Measurements from ENCODE around the gene FAM78A. TPM values are rescaled to one million over a fixed set of nuclear protein-coding genes. Genes with fewer than 3 reads are reported as not detected.

FAM78A gene
- polyA plus RNA-seq, 4 donors = 2.6 to 3.5 (median 3.1) TPM

- no peak for DNase-seq (ENCODE audit: low read depth in 4 of 4, low spot score in 2 of 4)
These were observed 36.0 kb downstream of the FAM78A start for GRCh38 chr9:131240047-131240921.

GRCh38 chr9:131239161-131239975 lies 36.9 kb downstream of the FAM78A start:
- no peak for DNase-seq (ENCODE audit: low read depth in 4 of 4, low spot score in 2 of 4)

- no peak for DNase-seq (ENCODE audit: low read depth in 4 of 4, low spot score in 2 of 4)
These were observed 37.8 kb downstream of the FAM78A start for GRCh38 chr9:131238402-131239021.

GRCh38 chr9:131237931-131238401 lies 38.3 kb downstream of the FAM78A start:
- DNase-seq (ENCODE audit: low read depth in 4 of 4, low spot score in 2 of 4) = no peak

- no peak for DNase-seq (ENCODE audit: low read depth in 4 of 4, low spot score in 2 of 4)
These were observed 39.0 kb downstream of the FAM78A start for GRCh38 chr9:131237291-131237690.

- DNase-seq (ENCODE audit: low read depth in 4 of 4, low spot score in 2 of 4) = no peak
These were observed 39.5 kb downstream of the FAM78A start for GRCh38 chr9:131236761-131237160.

- no peak for DNase-seq (ENCODE audit: low read depth in 4 of 4, low spot score in 2 of 4)
These were observed 40.1 kb downstream of the FAM78A start for GRCh38 chr9:131236161-131236560.

- no peak for DNase-seq (ENCODE audit: low read depth in 4 of 4, low spot score in 2 of 4)
These were observed 40.8 kb downstream of the FAM78A start for GRCh38 chr9:131235480-131235851.

GRCh38 chr9:131234799-131235479 lies 41.4 kb downstream of the FAM78A start:
- no peak for DNase-seq (ENCODE audit: low read depth in 4 of 4, low spot score in 2 of 4)

GRCh38 chr9:131233995-131234394 lies 42.3 kb downstream of the FAM78A start:
- no peak for DNase-seq (ENCODE audit: low read depth in 4 of 4, low spot score in 2 of 4)

GRCh38 chr9:131233556-131233955 lies 42.8 kb downstream of the FAM78A start:
- no peak for DNase-seq (ENCODE audit: low read depth in 4 of 4, low spot score in 2 of 4)

GRCh38 chr9:131228988-131229387 lies 47.3 kb downstream of the FAM78A start:
- no peak for DNase-seq (ENCODE audit: low read depth in 4 of 4, low spot score in 2 of 4)

GRCh38 chr9:131227959-131228460 lies 48.3 kb downstream of the FAM78A start:
- no peak for DNase-seq (ENCODE audit: low read depth in 4 of 4, low spot score in 2 of 4)

- no peak for DNase-seq (ENCODE audit: low read depth in 4 of 4, low spot score in 2 of 4)
These were observed 49.0 kb downstream of the FAM78A start for GRCh38 chr9:131227112-131227958.

GRCh38 chr9:131226226-131226625 lies 50.1 kb downstream of the FAM78A start:
- DNase-seq (ENCODE audit: low read depth in 4 of 4, low spot score in 2 of 4) = no peak

GRCh38 chr9:131222460-131222859 lies 53.9 kb downstream of the FAM78A start:
- DNase-seq (ENCODE audit: low read depth in 4 of 4, low spot score in 2 of 4) = no peak

- no peak for DNase-seq (ENCODE audit: low read depth in 4 of 4, low spot score in 2 of 4)
These were observed 55.8 kb downstream of the FAM78A start for GRCh38 chr9:131220485-131220884.

GRCh38 chr9:131218370-131218769 lies 57.9 kb downstream of the FAM78A start:
- no peak for DNase-seq (ENCODE audit: low read depth in 4 of 4, low spot score in 2 of 4)

- DNase-seq (ENCODE audit: low read depth in 4 of 4, low spot score in 2 of 4) = no peak
These were observed 58.8 kb downstream of the FAM78A start for GRCh38 chr9:131217331-131218031.

Data from left renal cortex interstitium (tissue), 4 donors.